Measurements from ENCODE around the gene USHBP1. TPM values are rescaled to one million over a fixed set of nuclear protein-coding genes. Genes with fewer than 3 reads are reported as not detected.

Gene USHBP1
- total RNA-seq, 1 donor from 2014 or later: not detected

DNA sequence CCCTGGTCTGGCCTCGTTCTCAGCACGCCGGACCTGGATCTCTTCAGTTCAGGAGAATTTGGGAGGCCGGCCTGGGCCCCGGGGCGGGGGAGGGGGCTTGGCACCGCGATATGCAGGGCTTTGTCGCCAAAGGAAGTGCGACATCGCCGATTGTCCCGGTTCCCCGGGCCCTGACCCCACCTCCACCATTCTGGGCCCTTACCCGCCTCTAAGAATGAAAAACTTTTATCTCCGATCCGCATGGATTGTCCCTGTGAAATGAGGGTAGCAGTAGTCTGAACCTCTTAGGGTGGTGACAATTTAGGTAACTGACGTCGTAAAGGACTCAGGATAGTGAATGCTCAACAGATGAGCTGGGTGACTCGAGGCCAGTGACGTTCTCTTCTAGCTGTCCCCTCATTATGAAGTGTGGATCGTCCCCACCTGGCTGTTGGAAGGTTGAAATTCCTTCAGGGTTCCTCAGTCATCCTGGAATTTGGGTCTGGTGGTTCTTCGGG is 45.5 kb upstream of the USHBP1 start:
- H3K4me3 Mint-ChIP-seq: peak overlapping the region; percentile 97
- peak overlapping the region; percentile 94 for H3K27ac Mint-ChIP-seq
- DNase-seq (ENCODE audit: low spot score in 2 of 2, unreplicated experiment in 2 of 2): no peak
- TF ChIP-seq, protein P1, sequence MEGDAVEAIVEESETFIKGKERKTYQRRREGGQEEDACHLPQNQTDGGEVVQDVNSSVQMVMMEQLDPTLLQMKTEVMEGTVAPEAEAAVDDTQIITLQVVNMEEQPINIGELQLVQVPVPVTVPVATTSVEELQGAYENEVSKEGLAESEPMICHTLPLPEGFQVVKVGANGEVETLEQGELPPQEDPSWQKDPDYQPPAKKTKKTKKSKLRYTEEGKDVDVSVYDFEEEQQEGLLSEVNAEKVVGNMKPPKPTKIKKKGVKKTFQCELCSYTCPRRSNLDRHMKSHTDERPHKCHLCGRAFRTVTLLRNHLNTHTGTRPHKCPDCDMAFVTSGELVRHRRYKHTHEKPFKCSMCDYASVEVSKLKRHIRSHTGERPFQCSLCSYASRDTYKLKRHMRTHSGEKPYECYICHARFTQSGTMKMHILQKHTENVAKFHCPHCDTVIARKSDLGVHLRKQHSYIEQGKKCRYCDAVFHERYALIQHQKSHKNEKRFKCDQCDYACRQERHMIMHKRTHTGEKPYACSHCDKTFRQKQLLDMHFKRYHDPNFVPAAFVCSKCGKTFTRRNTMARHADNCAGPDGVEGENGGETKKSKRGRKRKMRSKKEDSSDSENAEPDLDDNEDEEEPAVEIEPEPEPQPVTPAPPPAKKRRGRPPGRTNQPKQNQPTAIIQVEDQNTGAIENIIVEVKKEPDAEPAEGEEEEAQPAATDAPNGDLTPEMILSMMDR (IDR thresholded peaks at IDR 0.05; ENCODE audit: unreplicated experiment): no peak
- H3K9me3 Mint-ChIP-seq: no peaks in the 10 kb centered on the region
- H3K27me3 Mint-ChIP-seq (ENCODE audit: low read depth): no peaks in the 10 kb centered on the region
- H3K36me3 Mint-ChIP-seq: peaks cover 7% of the 10 kb centered on the region
- H3K4me1 Mint-ChIP-seq: peaks cover 28% of the 10 kb centered on the region

- Mint-ChIP-seq H3K27ac (peak within 1 kb of the TSS; percentile 94), H3K27me3 (ENCODE audit: low read depth) (no peaks in the 10 kb centered on the region), H3K4me3 (peak within 1 kb of the TSS; percentile 97), H3K36me3 (peaks cover 7% of the 10 kb centered on the region), H3K9me3 (no peaks in the 10 kb centered on the region), H3K4me1 (peaks cover 31% of the 10 kb centered on the region)
- TF ChIP-seq, protein P1 (IDR thresholded peaks at IDR 0.05; ENCODE audit: unreplicated experiment): no peak
- DNase-seq (ENCODE audit: low spot score in 2 of 2, unreplicated experiment in 2 of 2): peak; percentile 96 to 98
Measured at GRCh38 chr19:17309198-17309964, 44.8 kb upstream of the USHBP1 start, which contains the start of gene DDA1. DDA1 (plus strand) TSS chr19:17309563; CDS start chr19:17309655, 92 bp downstream.

DNA sequence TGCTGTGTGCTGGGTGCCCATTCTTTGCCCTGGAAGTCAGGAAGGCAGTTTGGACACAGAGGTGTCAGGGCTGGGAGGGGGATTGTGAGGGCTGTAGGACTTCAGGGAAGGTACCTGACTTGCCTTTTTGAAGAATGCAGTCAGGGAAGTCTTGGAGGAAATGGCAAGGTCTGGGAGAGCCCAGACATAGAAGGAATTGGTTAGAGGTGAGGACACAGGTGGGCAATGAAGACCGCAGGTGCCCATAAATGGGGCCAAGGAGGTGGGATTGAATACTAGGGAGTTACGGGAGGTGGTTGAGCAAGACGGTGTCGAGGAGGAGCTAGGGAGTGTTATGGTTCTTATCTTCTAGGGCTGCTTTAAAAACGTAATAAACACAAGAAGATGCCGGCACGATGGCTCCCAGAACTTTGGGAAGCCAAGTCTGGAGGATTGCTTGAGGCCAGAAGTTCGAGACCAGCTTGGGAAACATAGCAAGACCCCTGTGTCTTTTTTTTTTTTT is 43.4 kb upstream of the USHBP1 start:
- H3K4me3 Mint-ChIP-seq: peak overlapping the region; percentile 33
- TF ChIP-seq, protein P1 (IDR thresholded peaks at IDR 0.05; ENCODE audit: unreplicated experiment): no peak
- no peaks in the 10 kb centered on the region for H3K27me3 Mint-ChIP-seq (ENCODE audit: low read depth)
- peaks cover 37% of the 10 kb centered on the region for H3K4me1 Mint-ChIP-seq
- H3K36me3 Mint-ChIP-seq: no peaks in the 10 kb centered on the region
- no peaks in the 10 kb centered on the region for H3K9me3 Mint-ChIP-seq
- DNase-seq (ENCODE audit: low spot score in 2 of 2, unreplicated experiment in 2 of 2): no peak
- peak overlapping the region; percentile 68 for H3K27ac Mint-ChIP-seq

DNA sequence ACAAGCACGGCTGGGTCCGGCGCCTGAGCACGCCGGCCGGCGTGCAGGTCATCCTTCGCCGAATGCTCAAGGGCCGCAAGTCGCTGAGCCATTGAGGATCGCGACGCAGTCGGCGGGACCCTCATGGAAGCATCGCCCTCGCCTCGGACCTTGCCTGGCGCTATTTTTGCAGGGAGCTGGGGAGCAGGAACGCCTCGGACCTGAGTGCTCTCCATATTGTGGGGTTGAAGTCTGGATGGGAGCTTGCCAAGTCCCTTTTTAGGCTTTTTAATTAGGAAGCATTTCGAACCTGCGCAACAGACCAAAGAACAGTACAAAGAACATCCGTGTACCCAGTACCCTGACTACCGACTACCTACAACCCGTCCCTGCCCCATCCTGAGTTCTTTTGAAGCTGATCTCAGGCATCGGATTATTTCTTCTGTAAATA is 41.8 kb upstream of the USHBP1 start:
- TF ChIP-seq, protein P1 (IDR thresholded peaks at IDR 0.05; ENCODE audit: unreplicated experiment): no peak
- DNase-seq (ENCODE audit: low spot score in 2 of 2, unreplicated experiment in 2 of 2): no peak
- Mint-ChIP-seq H3K4me1 (peaks cover 44% of the 10 kb centered on the region), H3K36me3 (no peaks in the 10 kb centered on the region), H3K4me3 (peak overlapping the region; percentile 90), H3K9me3 (no peaks in the 10 kb centered on the region), H3K27ac (peak overlapping the region; percentile 95), H3K27me3 (ENCODE audit: low read depth) (no peaks in the 10 kb centered on the region)

GRCh38 chr19:17305517-17306284 is 41.2 kb upstream of the USHBP1 start, which contains the start of gene MRPL34:
MRPL34 (plus strand) TSS chr19:17305872; CDS start chr19:17305893, 21 bp downstream.
- H3K27ac Mint-ChIP-seq: peak within 1 kb of the TSS; percentile 95
- no peaks in the 10 kb centered on the region for H3K9me3 Mint-ChIP-seq
- no peaks in the 10 kb centered on the region for H3K27me3 Mint-ChIP-seq (ENCODE audit: low read depth)
- peaks cover 43% of the 10 kb centered on the region for H3K4me1 Mint-ChIP-seq
- no peaks in the 10 kb centered on the region for H3K36me3 Mint-ChIP-seq
- peak; percentile 95 to 97 for DNase-seq (ENCODE audit: low spot score in 2 of 2, unreplicated experiment in 2 of 2)
- H3K4me3 Mint-ChIP-seq: peak within 1 kb of the TSS; percentile 90
- TF ChIP-seq, protein P1 (IDR thresholded peaks at IDR 0.05; ENCODE audit: unreplicated experiment): no peak

Data from mesothelial cell of epicardium (in vitro differentiated cells).